Central memory CD8-positive, alpha-beta T cell (primary cell): ENCODE data around the gene ACTRT1.

Experiments used
- ATAC-seq: fragments of 150-1000 bp; cut with Tn5 transposase; replicated peaks from 2 replicates; pipeline ENCODE4 v1.10.0; 2022; ENCODE audit warnings: mild to moderate bottlenecking, moderate FRiP score, moderate number of reproducible peaks; ENCODE audit not compliant: poor library complexity, severe bottlenecking; ENCODE audit errors: extremely low read depth
- DNase-seq, 2 donors: peaks; one replicate each; pipeline ENCODE4 v3.0.0; 2021; ENCODE audit warnings: low spot score in 2 of 2
- H3K27ac Mint-ChIP-seq: one replicate; pipeline ENCODE4 v1.8.0; 2022; ENCODE audit warnings: low read depth, mild to moderate bottlenecking, moderate library complexity, mixed read lengths
- H3K27me3 Mint-ChIP-seq: one replicate; pipeline ENCODE4 v1.8.0; 2022; ENCODE audit warnings: mixed read lengths
- H3K36me3 Mint-ChIP-seq: one replicate; pipeline ENCODE4 v1.8.0; 2022; ENCODE audit warnings: mild to moderate bottlenecking, moderate library complexity, mixed read lengths; ENCODE audit not compliant: insufficient read depth
- H3K4me1 Mint-ChIP-seq: one replicate; pipeline ENCODE4 v1.8.0; 2022; ENCODE audit warnings: mixed read lengths
- H3K4me3 Mint-ChIP-seq: one replicate; pipeline ENCODE4 v1.8.0; 2022; ENCODE audit warnings: mild to moderate bottlenecking, moderate library complexity, mixed read lengths
- H3K9me3 Mint-ChIP-seq: one replicate; pipeline ENCODE4 v1.8.0; 2022; ENCODE audit warnings: mixed read lengths

ACTRT1 gene

DNA sequence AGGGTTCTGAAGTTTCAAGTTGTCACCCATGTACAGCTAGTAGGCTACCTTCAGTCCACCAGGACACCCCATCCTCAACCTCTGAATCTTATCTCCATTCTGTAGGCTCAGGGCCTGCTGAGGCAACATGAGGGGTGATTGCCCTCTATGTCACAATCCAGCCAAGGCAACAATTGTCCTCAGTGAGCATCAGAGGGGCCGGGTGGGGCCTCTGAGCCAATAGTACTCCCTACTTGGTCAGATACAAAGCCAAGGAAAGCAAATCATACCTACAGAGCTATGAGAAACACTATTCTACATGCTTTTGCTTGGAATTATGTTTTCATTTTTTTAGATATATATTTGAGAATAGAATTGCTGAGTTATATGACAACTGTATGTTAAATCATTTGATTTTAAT is at the start of gene ACTRT1:
Gene ACTRT1 (minus strand): TSS at position 101 of the 400 bp plus-strand sequence. CDS start 197 bp downstream, outside the sequence.
- Mint-ChIP-seq H3K36me3 (no peaks in the 10 kb centered on the region), H3K4me1 (no peaks in the 10 kb centered on the region), H3K27ac (no peak within 1 kb of the TSS), H3K4me3 (no peak within 1 kb of the TSS), H3K27me3 (no peaks in the 10 kb centered on the region), H3K9me3 (no peaks in the 10 kb centered on the region)
- DNase-seq (no peak), ATAC-seq (no peak)

DNA sequence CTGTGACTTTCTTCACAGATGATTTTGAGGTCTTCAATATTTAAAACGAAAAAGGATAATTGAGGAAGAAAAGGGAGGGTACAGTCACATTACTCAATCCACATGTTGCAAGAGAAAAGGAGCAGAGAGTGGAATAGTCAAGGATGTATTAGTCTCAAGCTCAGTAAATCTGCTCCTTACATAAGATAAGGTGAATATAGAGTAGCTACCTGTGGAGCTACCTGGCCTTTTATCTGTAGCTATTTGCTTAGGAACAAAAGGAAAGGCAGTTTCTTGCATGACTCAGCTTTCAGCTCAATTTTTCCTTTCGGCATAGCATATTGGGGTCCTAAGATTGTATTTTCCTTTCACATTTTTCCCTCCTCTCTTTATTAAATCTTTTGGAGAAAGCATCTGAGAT is 26.3 kb upstream of the ACTRT1 start:
- H3K4me1 Mint-ChIP-seq = no peaks in the 10 kb centered on the region
- DNase-seq = no peak
- no peak overlapping the region for H3K4me3 Mint-ChIP-seq
- no peaks in the 10 kb centered on the region for H3K36me3 Mint-ChIP-seq
- no peaks in the 10 kb centered on the region for H3K9me3 Mint-ChIP-seq
- no peaks in the 10 kb centered on the region for H3K27me3 Mint-ChIP-seq
- no peak overlapping the region for H3K27ac Mint-ChIP-seq
- ATAC-seq = no peak

DNA sequence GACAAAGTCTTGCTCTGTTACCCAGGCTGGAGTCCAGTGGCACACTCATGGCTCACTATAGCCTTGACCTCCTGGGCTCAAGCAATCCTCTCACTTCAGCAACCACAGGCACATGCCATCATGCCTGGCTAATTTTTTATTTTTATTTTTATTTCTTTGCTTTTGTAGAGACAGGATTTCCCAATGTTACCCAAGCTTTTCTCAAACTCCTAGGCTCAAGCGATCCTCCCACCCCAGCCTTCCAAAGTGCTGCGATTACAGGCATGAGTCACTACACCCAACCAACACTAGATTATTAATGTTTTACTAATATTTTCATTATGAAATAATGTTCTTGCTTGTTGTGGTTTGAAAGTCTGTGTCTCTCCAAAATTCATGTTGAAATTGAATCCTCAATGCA is 5.2 kb upstream of the ACTRT1 start:
- no peak for DNase-seq
- Mint-ChIP-seq H3K27me3 (no peaks in the 10 kb centered on the region), H3K27ac (no peak overlapping the region), H3K4me1 (no peaks in the 10 kb centered on the region), H3K9me3 (peaks cover 14% of the 10 kb centered on the region), H3K36me3 (no peaks in the 10 kb centered on the region), H3K4me3 (no peak overlapping the region)
- ATAC-seq = no peak

DNA sequence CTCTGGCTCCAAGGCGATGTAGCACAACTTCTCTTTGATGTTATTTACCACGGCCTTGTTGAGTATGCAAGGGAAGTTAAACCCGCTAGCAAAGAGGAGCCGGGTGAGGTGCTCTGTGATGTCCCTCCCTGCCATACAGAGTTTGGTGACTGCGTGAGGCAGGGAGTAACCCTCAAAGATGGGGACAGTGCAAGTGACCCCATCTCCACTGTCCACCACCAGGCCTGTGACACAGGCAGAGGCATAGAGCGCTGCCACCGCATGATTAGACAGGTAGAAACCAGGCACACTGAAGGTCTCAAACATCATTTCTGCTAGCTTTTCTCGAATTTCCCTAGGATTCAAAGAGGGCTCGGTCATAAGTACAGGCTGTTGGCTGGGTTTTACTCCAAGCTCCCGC is 677 bp downstream of the ACTRT1 start:
- H3K36me3 Mint-ChIP-seq = no peaks in the 10 kb centered on the region
- no peak for ATAC-seq
- no peaks in the 10 kb centered on the region for H3K4me1 Mint-ChIP-seq
- no peaks in the 10 kb centered on the region for H3K27me3 Mint-ChIP-seq
- H3K27ac Mint-ChIP-seq = no peak overlapping the region
- no peak overlapping the region for H3K4me3 Mint-ChIP-seq
- DNase-seq = no peak
- H3K9me3 Mint-ChIP-seq = no peaks in the 10 kb centered on the region

DNA sequence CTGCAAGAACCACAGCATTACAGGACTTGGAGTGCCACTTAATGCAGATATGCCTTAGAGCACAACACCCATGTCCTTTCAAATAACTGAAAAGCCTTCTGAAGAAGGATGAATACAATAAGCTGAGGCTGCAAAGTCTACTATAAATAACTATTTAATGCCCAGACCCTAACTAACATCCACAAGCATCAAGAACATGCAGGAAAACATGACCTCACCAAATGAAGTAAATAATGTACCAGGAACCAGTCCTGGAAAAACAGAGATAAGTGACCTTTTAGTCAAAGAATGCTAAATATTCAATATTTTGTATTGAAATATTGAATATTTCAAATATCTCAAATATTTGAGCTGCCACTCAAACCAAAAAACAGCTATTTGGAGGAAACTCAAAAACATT is 16.9 kb downstream of the ACTRT1 start:
- no peak overlapping the region for H3K4me3 Mint-ChIP-seq
- H3K36me3 Mint-ChIP-seq = no peaks in the 10 kb centered on the region
- ATAC-seq (no peak), DNase-seq (no peak)
- H3K4me1 Mint-ChIP-seq = no peaks in the 10 kb centered on the region
- no peak overlapping the region for H3K27ac Mint-ChIP-seq
- no peaks in the 10 kb centered on the region for H3K27me3 Mint-ChIP-seq
- H3K9me3 Mint-ChIP-seq = no peaks in the 10 kb centered on the region

DNA sequence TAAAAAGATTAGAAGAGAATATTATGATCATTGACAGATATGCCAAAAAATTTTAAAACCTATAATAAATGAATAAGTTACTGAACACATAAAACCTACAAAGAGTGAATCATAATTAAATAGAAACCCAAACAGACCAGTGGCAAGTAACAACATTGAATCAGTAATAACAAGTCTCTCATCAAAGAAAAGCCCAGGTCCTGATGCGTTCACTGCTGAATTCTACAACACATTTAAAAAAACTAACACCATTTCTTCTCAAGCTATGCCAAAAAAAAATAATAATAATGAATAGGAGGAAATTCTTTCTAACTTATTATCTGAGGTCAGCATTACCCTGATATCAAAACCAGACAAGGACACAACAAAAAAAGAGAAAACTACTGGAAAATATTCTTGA is 30.6 kb downstream of the ACTRT1 start:
- no peaks in the 10 kb centered on the region for H3K27me3 Mint-ChIP-seq
- no peaks in the 10 kb centered on the region for H3K4me1 Mint-ChIP-seq
- H3K36me3 Mint-ChIP-seq = no peaks in the 10 kb centered on the region
- H3K27ac Mint-ChIP-seq = no peak overlapping the region
- ATAC-seq (no peak), DNase-seq (no peak)
- H3K4me3 Mint-ChIP-seq = no peak overlapping the region
- peaks cover 9% of the 10 kb centered on the region for H3K9me3 Mint-ChIP-seq

DNA sequence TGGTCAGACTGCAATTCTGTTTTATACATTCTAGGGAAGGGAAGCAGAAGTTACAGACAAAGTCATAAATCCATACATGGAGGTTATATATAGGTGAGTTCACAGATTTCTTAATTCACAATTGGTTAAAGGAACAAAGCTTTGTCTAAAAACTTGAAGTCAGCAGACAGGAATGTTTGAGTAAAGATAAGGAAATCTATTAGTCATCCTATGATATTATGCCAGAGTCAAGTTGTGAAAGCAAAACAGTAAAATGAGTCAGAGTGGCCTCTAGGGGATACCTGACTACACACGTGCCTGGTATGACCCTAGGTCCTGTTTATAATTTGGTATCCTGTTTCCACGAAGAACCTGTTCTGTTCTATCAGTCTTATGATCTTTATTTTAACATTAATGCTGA is 31.5 kb downstream of the ACTRT1 start:
- H3K9me3 Mint-ChIP-seq = peaks cover 18% of the 10 kb centered on the region
- DNase-seq (no peak), ATAC-seq (no peak)
- no peaks in the 10 kb centered on the region for H3K36me3 Mint-ChIP-seq
- no peak overlapping the region for H3K4me3 Mint-ChIP-seq
- H3K27me3 Mint-ChIP-seq = no peaks in the 10 kb centered on the region
- H3K27ac Mint-ChIP-seq = no peak overlapping the region
- no peaks in the 10 kb centered on the region for H3K4me1 Mint-ChIP-seq

DNA sequence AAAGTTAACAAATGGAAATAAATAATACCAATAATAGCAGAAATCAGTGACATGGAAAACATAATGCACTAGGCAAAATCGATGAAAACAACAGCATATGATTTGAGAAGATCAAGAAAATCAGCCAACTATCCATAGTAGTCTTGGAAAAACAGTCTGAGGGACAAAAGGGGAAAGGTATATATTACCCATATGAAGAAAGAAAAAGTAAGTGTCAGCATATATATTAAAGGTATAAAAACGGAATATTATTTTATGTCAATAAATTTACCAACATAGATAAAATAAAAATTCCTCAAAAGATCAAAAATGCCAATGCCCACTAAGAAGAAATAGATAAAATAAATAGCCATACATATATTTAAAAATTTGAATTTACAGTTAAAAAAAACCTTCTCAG is 33.0 kb downstream of the ACTRT1 start:
- H3K27me3 Mint-ChIP-seq = no peaks in the 10 kb centered on the region
- H3K9me3 Mint-ChIP-seq = peaks cover 18% of the 10 kb centered on the region
- H3K4me3 Mint-ChIP-seq = no peak overlapping the region
- no peak overlapping the region for H3K27ac Mint-ChIP-seq
- ATAC-seq = no peak
- no peak for DNase-seq
- H3K36me3 Mint-ChIP-seq = no peaks in the 10 kb centered on the region
- H3K4me1 Mint-ChIP-seq = no peaks in the 10 kb centered on the region

DNA sequence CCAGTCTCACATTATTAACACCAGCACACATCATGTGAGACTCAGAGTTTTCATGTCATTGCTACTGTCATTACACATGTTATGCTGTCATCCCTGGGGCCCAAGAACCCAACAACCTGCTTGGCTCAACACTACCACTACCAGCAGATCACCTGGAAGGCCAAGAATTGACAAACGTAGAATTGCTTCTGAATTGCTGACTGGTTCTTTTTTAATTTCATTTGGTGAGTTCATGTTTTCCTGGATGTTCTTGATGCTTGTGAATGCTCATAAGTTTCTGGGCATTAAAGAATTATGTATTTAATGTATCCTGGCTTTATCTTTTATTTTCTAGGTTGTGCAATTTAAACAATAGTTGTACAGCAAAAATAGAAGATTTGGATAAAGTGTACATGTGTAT is 40.2 kb downstream of the ACTRT1 start:
- Mint-ChIP-seq H3K27ac (no peak overlapping the region), H3K36me3 (no peaks in the 10 kb centered on the region)

DNA sequence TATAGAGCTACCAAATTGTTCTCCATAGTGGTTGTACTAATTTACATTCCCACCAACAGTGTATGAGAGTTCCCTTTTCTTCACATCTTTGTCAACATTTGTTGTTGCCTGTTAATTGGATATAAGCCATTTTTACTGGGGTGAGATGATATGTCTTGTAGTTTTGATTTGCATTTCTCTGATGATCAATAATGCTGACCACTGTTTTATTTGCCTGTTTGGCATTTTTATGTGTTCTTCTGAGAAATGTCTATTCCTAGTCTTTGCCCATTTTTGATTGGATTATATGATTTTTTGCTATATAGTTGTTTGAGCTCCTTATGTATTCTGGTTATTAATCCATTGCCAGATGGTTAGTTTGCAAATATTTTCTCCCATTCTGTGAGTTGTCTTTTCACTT is 44.3 kb downstream of the ACTRT1 start:
- Mint-ChIP-seq H3K9me3 (peaks cover 8% of the 10 kb centered on the region), H3K36me3 (no peaks in the 10 kb centered on the region), H3K4me1 (no peaks in the 10 kb centered on the region), H3K27ac (no peak overlapping the region), H3K27me3 (no peaks in the 10 kb centered on the region), H3K4me3 (no peak overlapping the region)
- ATAC-seq = no peak
- DNase-seq = no peak

More for the DNA sequence above, 40.2 kb downstream of the ACTRT1 start:
- H3K27me3 Mint-ChIP-seq = no peaks in the 10 kb centered on the region
- H3K4me3 Mint-ChIP-seq = no peak overlapping the region
- DNase-seq = no peak
- H3K9me3 Mint-ChIP-seq = peaks cover 25% of the 10 kb centered on the region
- no peaks in the 10 kb centered on the region for H3K4me1 Mint-ChIP-seq
- ATAC-seq = no peak
